GM12874 (cell line): ENCODE measurements around the gene CACNA2D3.

Experiments used
- TF ChIP-seq, protein P1 (sequence below): IDR thresholded peaks from 2 replicates; pipeline ENCODE4 v1.5.1; 2011; ENCODE audit warnings: low read depth, mild to moderate bottlenecking, control low read depth, low read length, moderate library complexity; ENCODE audit not compliant: insufficient read depth

Gene CACNA2D3

GRCh38 chr3:54122324-54123002, at the start of gene CACNA2D3:
Gene CACNA2D3, plus strand, starts transcription at chr3:54122552.
- TF ChIP-seq, protein P1, sequence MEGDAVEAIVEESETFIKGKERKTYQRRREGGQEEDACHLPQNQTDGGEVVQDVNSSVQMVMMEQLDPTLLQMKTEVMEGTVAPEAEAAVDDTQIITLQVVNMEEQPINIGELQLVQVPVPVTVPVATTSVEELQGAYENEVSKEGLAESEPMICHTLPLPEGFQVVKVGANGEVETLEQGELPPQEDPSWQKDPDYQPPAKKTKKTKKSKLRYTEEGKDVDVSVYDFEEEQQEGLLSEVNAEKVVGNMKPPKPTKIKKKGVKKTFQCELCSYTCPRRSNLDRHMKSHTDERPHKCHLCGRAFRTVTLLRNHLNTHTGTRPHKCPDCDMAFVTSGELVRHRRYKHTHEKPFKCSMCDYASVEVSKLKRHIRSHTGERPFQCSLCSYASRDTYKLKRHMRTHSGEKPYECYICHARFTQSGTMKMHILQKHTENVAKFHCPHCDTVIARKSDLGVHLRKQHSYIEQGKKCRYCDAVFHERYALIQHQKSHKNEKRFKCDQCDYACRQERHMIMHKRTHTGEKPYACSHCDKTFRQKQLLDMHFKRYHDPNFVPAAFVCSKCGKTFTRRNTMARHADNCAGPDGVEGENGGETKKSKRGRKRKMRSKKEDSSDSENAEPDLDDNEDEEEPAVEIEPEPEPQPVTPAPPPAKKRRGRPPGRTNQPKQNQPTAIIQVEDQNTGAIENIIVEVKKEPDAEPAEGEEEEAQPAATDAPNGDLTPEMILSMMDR = no peak

GRCh38 chr3:54073386-54073785, 49.0 kb upstream of the CACNA2D3 start:
- TF ChIP-seq, protein P1 = no peak

GRCh38 chr3:54079314-54079713, 43.0 kb upstream of the CACNA2D3 start:
- TF ChIP-seq, protein P1 = no peak

GRCh38 chr3:54079730-54080325, 42.5 kb upstream of the CACNA2D3 start:
- TF ChIP-seq, protein P1 = no peak

- TF ChIP-seq, protein P1 = no peak
These were observed 38.4 kb upstream of the CACNA2D3 start for GRCh38 chr3:54083921-54084320.

DNA sequence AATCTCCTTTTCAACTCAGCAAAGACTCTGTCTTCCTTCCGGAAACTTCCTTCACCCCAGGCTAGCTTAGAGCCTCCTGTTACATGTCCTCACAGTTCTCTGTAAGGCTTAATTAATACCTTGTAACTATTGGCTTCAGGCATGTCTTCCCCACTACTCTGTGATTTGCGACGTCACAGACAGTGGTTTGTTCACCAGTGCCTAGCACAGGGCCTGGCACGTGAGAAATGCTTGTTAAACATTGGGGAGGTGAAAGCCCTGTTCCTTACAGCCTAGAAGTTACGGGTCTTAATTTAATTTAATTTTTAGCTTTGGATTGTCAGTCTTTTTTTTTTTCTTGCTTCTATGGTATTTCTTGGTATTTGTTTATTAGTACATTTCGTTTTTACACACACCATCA, 36.4 kb upstream of the CACNA2D3 start:
- TF ChIP-seq, protein P1 = no peak

- TF ChIP-seq, protein P1 = no peak
These were observed 35.5 kb upstream of the CACNA2D3 start for GRCh38 chr3:54086652-54087405.
